Ectodermal cell (in vitro differentiated cells): ENCODE results near the gene TRNP1.
A peak's percentile ranks its signal among the peaks of the same experiment; 100 is the strongest.

ENCODE experiments used
- H3K27ac ChIP-seq: 2 replicates; pipeline ENCODE4 v1.7.0; 2013; ENCODE audit warnings: mild to moderate bottlenecking, low read depth, low read length; ENCODE audit not compliant: insufficient read depth, poor library complexity, severe bottlenecking
- H3K27me3 ChIP-seq: 2 replicates; pipeline ENCODE4 v1.7.0; 2013; ENCODE audit warnings: mild to moderate bottlenecking, low read length; ENCODE audit not compliant: insufficient read depth, control insufficient read depth, poor library complexity, severe bottlenecking
- H3K36me3 ChIP-seq: one replicate; pipeline ENCODE4 v1.7.0; 2013; ENCODE audit warnings: low read length; ENCODE audit not compliant: control insufficient read depth, insufficient read depth
- H3K4me1 ChIP-seq: one replicate; pipeline ENCODE4 v1.7.0; 2013; ENCODE audit warnings: low read length; ENCODE audit not compliant: control insufficient read depth, insufficient read depth
- H3K4me3 ChIP-seq: 2 replicates; pipeline ENCODE4 v1.7.0; 2013; ENCODE audit warnings: low read depth, low read length, control low read depth; ENCODE audit not compliant: insufficient read depth
- H3K9me3 ChIP-seq: 2 replicates; pipeline ENCODE4 v1.7.0; 2013; ENCODE audit warnings: mild to moderate bottlenecking, low read length, moderate library complexity; ENCODE audit not compliant: control insufficient read depth
- WGBS, 2 experiments: methylation state at CpG; one replicate each; pipeline ENCODE4 v1.1.7; 2013; ENCODE audit warnings: missing lambda C conversion rate in 2 of 2; 5-methylcytosine and 5-hydroxymethylcytosine counted together

TRNP1 gene

DNA sequence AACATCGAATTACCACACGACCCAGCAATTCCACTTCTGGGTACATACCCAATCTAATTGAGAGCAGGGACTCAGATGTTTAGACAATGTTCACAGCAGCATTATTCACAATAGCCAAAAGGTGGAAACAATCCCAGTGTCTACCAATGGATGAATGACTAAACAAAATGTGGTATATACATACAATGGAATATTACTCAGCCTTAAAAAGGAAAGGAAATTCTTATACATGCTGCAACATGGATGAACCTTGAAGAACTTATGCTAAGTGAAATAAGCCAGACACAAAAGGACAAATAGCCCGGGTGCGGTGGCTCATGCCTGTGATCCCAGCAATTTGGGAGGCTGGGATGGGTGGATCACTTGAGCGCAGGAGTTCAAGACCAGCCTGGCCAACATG is 40.1 kb upstream of the TRNP1 start:
- Histone ChIP-seq H3K4me3 (no peak overlapping the region), H3K27ac (no peak overlapping the region), H3K27me3 (peaks cover 11% of the 10 kb centered on the region), H3K9me3 (no peaks in the 10 kb centered on the region), H3K36me3 (no peaks in the 10 kb centered on the region), H3K4me1 (no peaks in the 10 kb centered on the region)
- WGBS, 2 experiments = 92 to 94% methylated on average over 5 of the region's 5 CpGs

DNA sequence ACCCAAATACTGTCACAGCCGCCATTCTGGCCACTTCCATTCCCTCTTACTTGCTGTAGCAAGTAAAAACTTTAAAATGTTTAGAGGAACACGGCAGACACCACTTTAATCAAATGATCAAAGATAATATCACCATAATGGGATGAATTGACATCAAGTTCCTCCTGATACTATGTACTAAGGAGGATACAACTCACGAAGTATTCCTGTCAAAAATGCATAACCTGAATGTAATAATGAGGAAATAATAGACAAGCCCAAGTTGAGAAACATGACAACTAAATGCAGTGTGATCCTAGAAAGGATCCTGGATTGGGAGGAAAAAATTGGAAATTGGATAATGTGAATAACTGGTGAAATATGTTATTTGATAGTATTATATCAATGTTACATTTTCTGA is 37.2 kb upstream of the TRNP1 start:
- peaks cover 40% of the 10 kb centered on the region for H3K27me3 ChIP-seq
- H3K36me3 ChIP-seq = no peaks in the 10 kb centered on the region
- no peaks in the 10 kb centered on the region for H3K9me3 ChIP-seq
- 89 to 94% methylated on average over 3 of the region's 3 CpGs for WGBS, 2 experiments
- H3K4me3 ChIP-seq = no peak overlapping the region
- no peaks in the 10 kb centered on the region for H3K4me1 ChIP-seq
- H3K27ac ChIP-seq = no peak overlapping the region

DNA sequence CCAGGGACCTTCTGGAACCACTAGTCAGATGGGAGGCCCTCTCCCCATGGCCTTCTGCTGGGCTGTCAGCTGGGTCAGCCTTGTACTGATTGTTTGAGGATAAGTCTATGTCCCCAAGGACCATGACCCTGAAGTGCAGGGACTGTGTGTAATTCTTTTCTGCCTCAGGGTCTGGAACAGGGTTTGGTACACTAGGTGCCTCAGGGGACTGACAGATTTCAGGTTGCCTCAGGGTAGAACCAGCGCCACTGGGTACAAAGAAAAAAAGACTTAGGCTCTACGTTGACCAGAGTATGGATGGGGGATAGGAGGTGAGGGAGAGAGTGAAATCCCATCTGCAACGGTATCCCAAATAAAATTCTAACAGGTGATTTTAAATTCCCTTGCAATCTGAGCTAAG is 36.2 kb upstream of the TRNP1 start:
- H3K4me1 ChIP-seq = no peaks in the 10 kb centered on the region
- H3K36me3 ChIP-seq = no peaks in the 10 kb centered on the region
- H3K27ac ChIP-seq = no peak overlapping the region
- 90 to 92% methylated on average over 3 of the region's 3 CpGs for WGBS, 2 experiments
- no peaks in the 10 kb centered on the region for H3K9me3 ChIP-seq
- no peak overlapping the region for H3K4me3 ChIP-seq
- H3K27me3 ChIP-seq = peaks cover 50% of the 10 kb centered on the region

DNA sequence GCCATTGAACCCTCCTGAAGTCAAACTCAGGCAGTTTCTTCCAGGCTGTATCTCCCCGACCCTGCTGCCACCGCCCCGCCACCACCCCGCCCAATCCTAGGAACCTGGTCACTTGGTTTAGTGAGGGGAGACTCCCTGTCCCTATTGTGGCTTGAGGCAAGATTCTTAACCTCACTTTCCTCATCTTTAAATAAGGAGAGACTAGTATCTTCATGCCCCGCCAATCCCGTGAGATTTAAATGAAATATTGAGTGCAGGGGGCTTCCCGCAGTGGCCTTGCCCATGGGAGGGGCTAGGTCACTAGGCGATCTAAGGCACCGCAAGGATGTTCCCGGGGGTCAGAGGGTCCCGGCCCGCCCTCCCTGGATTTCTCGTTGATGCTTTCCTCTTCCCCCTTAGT is 34.2 kb upstream of the TRNP1 start:
- Histone ChIP-seq H3K4me1 (no peaks in the 10 kb centered on the region), H3K27me3 (peaks cover 56% of the 10 kb centered on the region), H3K9me3 (no peaks in the 10 kb centered on the region), H3K36me3 (no peaks in the 10 kb centered on the region), H3K27ac (no peak overlapping the region), H3K4me3 (peak overlapping the region; percentile 50)
- 42 to 43% methylated on average over 13 of the region's 13 CpGs for WGBS, 2 experiments

DNA sequence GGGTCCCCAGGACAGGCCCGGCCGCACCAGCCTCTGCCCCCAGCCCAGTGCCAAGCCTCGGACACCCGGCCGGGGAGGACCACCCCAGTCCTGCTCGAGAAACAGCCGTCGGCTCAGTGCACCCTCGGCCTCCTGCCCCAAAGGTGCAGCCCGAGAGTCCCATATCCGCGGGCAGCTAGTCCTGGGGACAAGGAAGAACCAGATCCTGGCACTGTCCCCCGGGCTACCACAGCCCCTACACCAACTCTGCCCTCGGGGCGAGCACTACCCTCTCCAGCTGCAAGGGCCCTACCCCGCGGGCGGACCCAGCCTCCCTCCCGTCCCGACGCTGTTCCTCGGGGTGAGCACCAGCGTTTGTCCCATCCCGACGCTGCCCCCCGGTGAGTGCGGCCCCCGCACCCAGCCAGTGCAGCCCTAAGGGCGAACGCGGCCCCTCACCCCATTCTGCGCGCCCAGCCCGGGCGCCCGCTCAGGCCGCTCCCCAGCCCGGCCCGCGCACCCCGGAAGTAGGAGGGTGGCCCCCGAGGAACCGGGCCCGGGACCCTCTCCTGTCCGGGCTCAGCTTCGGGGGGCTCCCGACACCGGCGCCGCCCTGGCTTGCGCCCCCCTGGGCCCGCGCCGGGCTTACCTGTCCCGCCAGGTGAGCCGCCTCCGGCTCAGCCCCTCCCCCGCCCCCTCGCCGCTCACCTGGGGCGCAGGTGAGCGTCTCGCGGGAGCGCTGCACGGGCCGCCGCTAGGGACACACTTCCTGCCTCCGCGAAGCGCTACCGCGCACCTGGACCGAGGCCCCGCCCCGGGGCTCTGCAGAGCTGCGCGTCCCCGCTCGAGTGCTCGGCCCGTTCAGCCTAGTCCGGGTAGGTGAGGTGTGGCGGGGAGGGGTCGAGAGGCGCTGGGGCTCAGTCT is 33.5 kb upstream of the TRNP1 start, which contains the start of gene KDF1:
Gene KDF1, minus strand, starts transcription at position 747 of the 903 bp plus-strand sequence. CDS start 8,088 bp downstream, outside the sequence.
- no peaks in the 10 kb centered on the region for H3K36me3 ChIP-seq
- no peaks in the 10 kb centered on the region for H3K9me3 ChIP-seq
- H3K27me3 ChIP-seq = peaks cover 56% of the 10 kb centered on the region
- peak within 1 kb of the TSS; percentile 50 for H3K4me3 ChIP-seq
- WGBS, 2 experiments = 2% methylated on average over 86 of the region's 86 CpGs
- no peak within 1 kb of the TSS for H3K27ac ChIP-seq
- H3K4me1 ChIP-seq = no peaks in the 10 kb centered on the region

DNA sequence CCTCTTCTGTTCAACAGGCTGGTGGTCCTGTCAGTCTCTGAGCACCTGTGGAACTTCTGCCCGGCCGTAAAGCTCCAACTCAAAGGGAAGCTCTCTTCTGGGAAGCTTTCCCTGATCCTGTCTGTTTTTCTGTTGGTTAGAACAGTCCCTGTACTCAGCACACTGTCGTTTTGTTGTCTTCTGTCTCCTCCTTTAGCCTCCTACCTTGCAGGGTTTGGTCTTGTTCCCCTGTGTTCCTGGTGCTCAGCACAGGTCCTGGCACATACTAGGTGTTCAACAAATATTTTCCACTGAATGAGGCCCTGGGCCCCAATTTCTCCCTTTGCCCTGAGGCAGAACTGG is 32.9 kb upstream of the TRNP1 start:
- no peaks in the 10 kb centered on the region for H3K36me3 ChIP-seq
- no peak overlapping the region for H3K27ac ChIP-seq
- H3K27me3 ChIP-seq = peaks cover 56% of the 10 kb centered on the region
- H3K9me3 ChIP-seq = no peaks in the 10 kb centered on the region
- H3K4me3 ChIP-seq = peak overlapping the region; percentile 50
- H3K4me1 ChIP-seq = no peaks in the 10 kb centered on the region
- WGBS, 2 experiments = 17 to 26% methylated on average over 3 of the region's 3 CpGs

DNA sequence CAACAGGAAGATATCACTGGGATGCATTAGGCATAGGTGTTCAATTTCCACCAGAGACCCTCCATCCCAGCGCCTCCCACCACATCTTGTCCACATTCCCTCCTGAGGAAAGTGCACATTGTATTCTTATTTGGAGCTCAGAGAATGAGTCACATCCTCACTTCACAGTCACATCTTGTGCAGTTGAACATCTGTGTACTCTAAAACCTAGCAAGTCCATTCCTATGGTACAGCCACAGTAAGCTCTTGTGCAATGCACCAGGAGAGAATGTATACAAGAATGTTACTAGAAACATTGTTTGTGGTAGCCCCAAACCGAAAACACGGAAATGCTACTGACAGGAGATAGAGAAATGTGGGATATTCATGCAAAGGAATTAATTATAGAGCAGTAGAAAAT is 31.7 kb upstream of the TRNP1 start:
- Histone ChIP-seq H3K4me1 (no peaks in the 10 kb centered on the region), H3K36me3 (no peaks in the 10 kb centered on the region), H3K27me3 (peaks cover 64% of the 10 kb centered on the region), H3K27ac (no peak overlapping the region), H3K4me3 (no peak overlapping the region), H3K9me3 (no peaks in the 10 kb centered on the region)
- WGBS, 2 experiments = 82 to 91% methylated on average over 3 of the region's 3 CpGs

DNA sequence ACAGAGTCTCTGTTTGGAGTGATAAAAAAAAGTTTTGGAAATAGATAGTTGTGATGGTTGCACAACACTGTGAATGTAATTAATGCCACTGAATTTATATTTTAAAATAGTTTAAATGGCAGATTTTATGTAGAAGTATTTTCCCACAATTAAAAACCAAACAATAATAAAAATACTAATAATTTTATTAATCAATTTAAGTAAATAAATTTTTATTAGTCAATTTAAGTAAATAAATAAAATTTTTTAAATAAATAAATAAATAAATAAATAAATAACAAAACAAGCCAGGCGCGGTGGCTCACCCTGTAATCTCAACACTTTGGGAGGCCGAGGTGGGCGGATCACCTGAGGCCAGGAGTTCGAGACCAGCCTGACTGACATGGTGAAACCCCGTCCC is 28.3 kb upstream of the TRNP1 start:
- WGBS, 2 experiments = 93 to 94% methylated on average over 6 of the region's 6 CpGs
- H3K27me3 ChIP-seq = peaks cover 35% of the 10 kb centered on the region
- H3K27ac ChIP-seq = no peak overlapping the region
- H3K4me1 ChIP-seq = no peaks in the 10 kb centered on the region
- no peak overlapping the region for H3K4me3 ChIP-seq
- no peaks in the 10 kb centered on the region for H3K9me3 ChIP-seq
- no peaks in the 10 kb centered on the region for H3K36me3 ChIP-seq

DNA sequence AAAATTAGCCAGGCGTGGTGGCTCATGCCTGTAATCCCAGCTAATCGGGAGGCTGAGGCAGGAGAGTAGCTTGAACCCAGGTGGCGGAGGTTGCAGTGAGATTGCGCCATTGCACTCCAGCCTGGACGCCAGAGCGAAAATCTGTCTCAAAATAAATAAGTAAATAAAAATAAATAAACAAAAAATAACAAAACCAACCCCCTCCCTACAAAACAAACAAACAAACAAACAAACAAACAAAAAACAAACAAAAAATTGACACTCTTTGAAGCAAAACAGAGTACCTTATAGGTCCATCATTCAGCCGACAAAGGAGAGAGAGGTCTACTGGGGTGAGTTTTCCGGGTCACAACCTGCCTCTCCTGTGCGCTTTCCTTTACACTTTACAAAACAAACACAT is 27.9 kb upstream of the TRNP1 start:
- Histone ChIP-seq H3K36me3 (no peaks in the 10 kb centered on the region), H3K4me1 (no peaks in the 10 kb centered on the region), H3K27me3 (peaks cover 31% of the 10 kb centered on the region), H3K4me3 (no peak overlapping the region), H3K27ac (no peak overlapping the region), H3K9me3 (no peaks in the 10 kb centered on the region)
- 89 to 94% methylated on average over 7 of the region's 9 CpGs for whole genome bisulfite sequencing, 2 experiments

DNA sequence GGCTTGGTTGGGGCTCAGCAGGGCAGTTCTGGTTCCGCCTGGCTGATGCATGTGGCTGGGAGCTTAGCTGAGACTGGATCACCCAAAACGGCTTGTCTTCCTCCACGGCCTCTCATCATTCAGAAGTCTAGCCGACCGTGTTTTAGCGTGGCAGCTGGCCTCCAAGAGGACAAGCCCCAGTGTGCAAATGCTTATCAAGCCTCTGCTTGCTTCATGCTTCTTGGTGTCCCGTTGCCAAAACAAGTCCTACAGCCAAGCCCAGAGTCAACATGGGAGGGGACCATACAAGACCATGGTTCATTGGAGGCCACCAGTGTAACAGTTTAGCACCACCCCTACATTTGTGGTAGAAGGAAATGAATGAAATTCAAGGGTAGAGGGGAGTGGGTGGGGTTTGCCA is 22.7 kb upstream of the TRNP1 start:
- WGBS, 2 experiments = 91 to 93% methylated on average over 7 of the region's 7 CpGs
- H3K4me1 ChIP-seq = peaks cover 4% of the 10 kb centered on the region

More for the DNA sequence above, 22.7 kb upstream of the TRNP1 start:
- Histone ChIP-seq H3K9me3 (no peaks in the 10 kb centered on the region), H3K27me3 (peaks cover 9% of the 10 kb centered on the region), H3K27ac (no peak overlapping the region), H3K36me3 (no peaks in the 10 kb centered on the region), H3K4me3 (no peak overlapping the region)
